ENCODE measurements around the gene GRK4.

Gene GRK4

GRCh38 chr4:2937146-2937857 lies 26.1 kb upstream of the GRK4 start (continued):
- no peak for TF ChIP-seq ZBTB11 (tag by site-specific recombination; conservative IDR thresholded peaks at IDR 0.05; ENCODE audit: low read depth)
- TF ChIP-seq ZNF16 (tag by site-specific recombination; IDR thresholded peaks at IDR 0.05; ENCODE audit: low read depth) = no peak
- peak; percentile 52 for TF ChIP-seq PRDM10 (tag by site-specific recombination; IDR thresholded peaks at IDR 0.05)
- no peak for TF ChIP-seq ZNF112 (tag by site-specific recombination; IDR thresholded peaks at IDR 0.05)
- no peak for TF ChIP-seq ZNF404 (tag by site-specific recombination; IDR thresholded peaks at IDR 0.05)
- 0 out of 2 replicates have a peak, but pooled peaks have one; percentile 28 for TF ChIP-seq ZEB2 (tag by site-specific recombination; IDR thresholded peaks at IDR 0.05)
- no peak for TF ChIP-seq ZNF549 (tag by site-specific recombination; IDR thresholded peaks at IDR 0.05)
- TF ChIP-seq ZNF629 (tag by site-specific recombination; IDR thresholded peaks at IDR 0.05) = peak; percentile 11; the same call in 1 of the 2 replicates
- peak; percentile 52; the same call in 1 of the 2 replicates for TF ChIP-seq SP7 (tag by site-specific recombination; IDR thresholded peaks at IDR 0.05)
- peak; percentile 48; the same call in 1 of the 2 replicates for TF ChIP-seq PATZ1 (tag by site-specific recombination; IDR thresholded peaks at IDR 0.05)
- TF ChIP-seq ZNF670 (tag by site-specific recombination; IDR thresholded peaks at IDR 0.05; ENCODE audit: low read depth) = no peak
- peak; percentile 93 for TF ChIP-seq ZNF18 (tag by site-specific recombination; IDR thresholded peaks at IDR 0.05)
- no peak for TF ChIP-seq MZF1 (tag by site-specific recombination; IDR thresholded peaks at IDR 0.05; ENCODE audit: borderline replicate concordance)
- TF ChIP-seq ZIC2 (tag by site-specific recombination; IDR thresholded peaks at IDR 0.05) = peak; percentile 50; the same call in 1 of the 2 replicates
- TF ChIP-seq ZNF148 (tag by site-specific recombination; IDR thresholded peaks at IDR 0.05; ENCODE audit: borderline replicate concordance) = no peak
- TF ChIP-seq GLI2 (tag by site-specific recombination; IDR thresholded peaks at IDR 0.05; ENCODE audit: borderline replicate concordance, low read depth) = no peak
- no peak for TF ChIP-seq ZNF544 (tag by site-specific recombination; IDR thresholded peaks at IDR 0.05)
- TF ChIP-seq ZNF558 (tag by site-specific recombination; IDR thresholded peaks at IDR 0.05) = no peak
- no peak for TF ChIP-seq ZNF510 (tag by site-specific recombination; IDR thresholded peaks at IDR 0.05; ENCODE audit: insufficient replicate concordance)
- TF ChIP-seq ZNF785 (tag by site-specific recombination; IDR thresholded peaks at IDR 0.05) = no peak
- no peak for TF ChIP-seq PBX3 (CRISPR knock-in tag; IDR thresholded peaks at IDR 0.05)
- no peak for TF ChIP-seq ZNF791 (tag by site-specific recombination; IDR thresholded peaks at IDR 0.05)
- no peak for TF ChIP-seq YY2 (tag by site-specific recombination; IDR thresholded peaks at IDR 0.05)

All from HEK293 (cell line).